Heart right ventricle (tissue), 16 donors: ENCODE measurements around the gene SLC25A21. TPM values are rescaled to one million over a fixed set of nuclear protein-coding genes. Genes with fewer than 3 reads are reported as not detected.

Source experiments
- ATAC-seq, 8 donors: fragments of 200-7000 bp; cut with Tn5 transposase; one replicate each; pipeline ENCODE4 v1.9.1; 2020; ENCODE audit warnings: mild to moderate bottlenecking in 8 of 8, moderate library complexity in 8 of 8, moderate number of reproducible peaks in 1 of 8
- DNase-seq, 2 donors: peaks; one replicate each; pipeline ENCODE4 v3.0.0-alpha.2; 2020
- H3K27ac ChIP-seq, 10 donors: fragments of 200-600 bp; sonication (generic) in 2 of 10; one replicate each; pipeline versions ENCODE4 v1.5.0 to v1.8.0; 2020 to 2022; ENCODE audit warnings: mild to moderate bottlenecking in 3 of 10
- H3K27me3 ChIP-seq, 7 donors: fragments of 200-600 bp; one replicate each; pipeline ENCODE4 v1.8.0; 2021 to 2022; ENCODE audit warnings: mild to moderate bottlenecking in 2 of 7
- H3K36me3 ChIP-seq, 9 donors: fragments of 200-600 bp; sonication (generic) in 1 of 9; one replicate each; pipeline versions ENCODE4 v1.5.0 to v1.8.0; 2020 to 2022; ENCODE audit warnings: mild to moderate bottlenecking in 2 of 9
- H3K4me1 ChIP-seq, 9 donors: fragments of 200-600 bp; sonication (generic) in 1 of 9; one replicate each; pipeline versions ENCODE4 v1.5.0 to v1.8.0; 2020 to 2022; ENCODE audit warnings: mild to moderate bottlenecking in 4 of 9
- H3K4me3 ChIP-seq, 10 donors: fragments of 200-600 bp; sonication (generic) in 2 of 10; one replicate each; pipeline versions ENCODE4 v1.5.0 to v1.8.0; 2020 to 2022; ENCODE audit warnings: mild to moderate bottlenecking in 7 of 10, moderate library complexity in 2 of 10
- H3K9me3 ChIP-seq, 11 donors: fragments of 200-600 bp in 10 of 11; sonication (generic) in 2 of 11; one replicate each; pipeline versions ENCODE4 v1.5.0 to v1.8.0; 2013 to 2022; ENCODE audit warnings: mild to moderate bottlenecking in 2 of 11, control low read depth in 1 of 11, moderate library complexity in 1 of 11
- WGBS, 2 donors: extraction: QIAGEN DNeasy Blood & Tissue Kit; methylation state at CpG; one replicate each; pipeline ENCODE4 v1.1.7; 2013; ENCODE audit warnings: inconsistent platforms in 1 of 2; 5-methylcytosine and 5-hydroxymethylcytosine counted together
- intact Hi-C, 10 donors: fragments of 100-400 bp; cut with DNase I; formaldehyde crosslinking; loops; one replicate each; pipeline versions ENCODE4 v1.11.1 to v1.14.2; 2022
- polyA plus RNA-seq, 2 donors: library from polyadenylated mRNA; stranded (reverse); fragments of 200-250 nt; gene quantifications; one replicate each; pipeline ENCODE4 v1.2.3, GENCODE V29; 2013
- total RNA-seq, 10 donors: library from RNA; stranded (reverse); fragmentation: NEBNext Ultra II Directional in 3 of 10; extraction: Animal tissue kit (Norgen Biotek cat#: 25700) in 3 of 10; gene quantifications; one replicate each; pipeline versions ENCODE4 v1.2.1 to v1.2.4, GENCODE V29; 2021 to 2023
- TF ChIP-seq, protein P1 (sequence below), 9 donors: fragments of 200-600 bp; sonication (generic) in 2 of 9; IDR thresholded peaks; one replicate each; pipeline versions ENCODE4 v1.5.0 to v1.8.0; 2021 to 2022; ENCODE audit warnings: antibody characterized with exemption in 9 of 9, mild to moderate bottlenecking in 5 of 9, moderate library complexity in 1 of 9
- donor health status: Arrhythmogenic right ventricular cardiomyopathy.
- donor health status: ischemic (EF 13 %, LVEDD 7.1; RV severe dilation, severe dysfunction).
- donor health status: healthy with polysubstance abuse.
- donor health status: DM: no; HTN: yes; CAD: no.
- donor health status: DM: no; HTN: no; CAD: no.
- donor health status: ischemic (EF 25% LVEDD 6.9; RV normal size, moderate dysfunction).
- donor health status: ischemic (EF 25% LVEDD 5.7; RV mildly dilated, moderate dysfunction).
- donor health status: healthy.
- donor health status: DM: yes; HTN: yes; CAD: no.
- donor health status: Ischemic cardiomyopathy.
- donor health status: ischemic (EF 35%, LVEDD 5.7; RV mildly dilated, moderate dysfunction).
- donor health status: nonischemic (EF 11% LVEDD 7.7; RV severe dilation, severe dysfunction).
- donor health status: DM: yes; HTN: yes; CAD: no.
- donor health status: PGD.
- donor health status: ischemic (EF 29% LVEDD 5.4; RV normal size, mild dysfunction).
- donor health status: nonischemic (EF 23%, LVEDD 6.1; RV moderate dilation, normal function).

The SLC25A21 gene
- total and polyA plus RNA-seq, 12 donors: 0.08 to 1.3 (median 0.34) TPM

DNA sequence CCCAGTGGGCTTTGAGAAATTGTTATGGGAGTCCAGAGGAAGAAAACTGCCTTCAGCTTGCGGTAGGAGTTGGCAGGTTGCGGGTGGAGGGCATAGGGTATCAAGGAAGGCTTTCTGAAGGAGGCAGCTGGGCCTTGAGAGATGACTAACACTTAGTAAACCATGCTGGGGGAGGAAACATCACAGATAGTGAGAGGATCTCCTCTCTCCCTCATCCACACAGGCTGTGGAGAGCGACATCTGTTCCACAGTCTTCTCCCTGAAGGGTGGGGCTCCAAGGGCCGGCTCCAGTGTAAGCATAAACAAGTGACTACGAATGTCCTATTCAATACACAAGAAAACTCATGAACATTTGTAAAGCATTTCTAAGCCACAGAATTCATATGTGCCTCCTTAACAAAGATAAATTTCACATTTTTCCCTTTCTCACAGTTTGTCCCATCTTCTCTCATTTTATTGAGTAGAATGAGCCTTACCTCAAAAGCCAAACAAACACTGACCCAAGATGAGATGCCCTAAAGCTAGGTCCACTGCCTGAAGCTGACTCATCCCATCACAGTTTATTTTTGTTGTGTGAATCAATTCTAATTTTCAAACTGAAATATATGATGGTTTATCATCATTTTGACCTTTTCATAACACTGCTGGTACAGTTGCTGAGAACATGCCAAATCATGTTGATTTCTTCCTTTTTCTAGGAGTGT, 227.9 kb downstream of the SLC25A21 start:
- no peaks in the 10 kb centered on the region for H3K9me3 ChIP-seq
- no peak overlapping the region for H3K4me3 ChIP-seq
- ATAC-seq: no peak
- WGBS, 2 donors: 70 to 71% methylated on average over 5 of the region's 5 CpGs
- TF ChIP-seq, protein P1, sequence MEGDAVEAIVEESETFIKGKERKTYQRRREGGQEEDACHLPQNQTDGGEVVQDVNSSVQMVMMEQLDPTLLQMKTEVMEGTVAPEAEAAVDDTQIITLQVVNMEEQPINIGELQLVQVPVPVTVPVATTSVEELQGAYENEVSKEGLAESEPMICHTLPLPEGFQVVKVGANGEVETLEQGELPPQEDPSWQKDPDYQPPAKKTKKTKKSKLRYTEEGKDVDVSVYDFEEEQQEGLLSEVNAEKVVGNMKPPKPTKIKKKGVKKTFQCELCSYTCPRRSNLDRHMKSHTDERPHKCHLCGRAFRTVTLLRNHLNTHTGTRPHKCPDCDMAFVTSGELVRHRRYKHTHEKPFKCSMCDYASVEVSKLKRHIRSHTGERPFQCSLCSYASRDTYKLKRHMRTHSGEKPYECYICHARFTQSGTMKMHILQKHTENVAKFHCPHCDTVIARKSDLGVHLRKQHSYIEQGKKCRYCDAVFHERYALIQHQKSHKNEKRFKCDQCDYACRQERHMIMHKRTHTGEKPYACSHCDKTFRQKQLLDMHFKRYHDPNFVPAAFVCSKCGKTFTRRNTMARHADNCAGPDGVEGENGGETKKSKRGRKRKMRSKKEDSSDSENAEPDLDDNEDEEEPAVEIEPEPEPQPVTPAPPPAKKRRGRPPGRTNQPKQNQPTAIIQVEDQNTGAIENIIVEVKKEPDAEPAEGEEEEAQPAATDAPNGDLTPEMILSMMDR (IDR thresholded peaks at IDR 0.05): no peak
- no peaks in the 10 kb centered on the region for H3K4me1 ChIP-seq
- DNase-seq: no peak
- no peaks in the 10 kb centered on the region for H3K36me3 ChIP-seq
- peaks cover 0 to 33% (median 11%) of the 10 kb centered on the region in 7 donors for H3K27me3 ChIP-seq
- intact Hi-C loops: loop anchor here in 7 of 10 donors (5.0 kb wide), 3 partner anchors 297 to 392 kb away; no protein-coding TSS in a partner anchor
- no peak overlapping the region for H3K27ac ChIP-seq

DNA sequence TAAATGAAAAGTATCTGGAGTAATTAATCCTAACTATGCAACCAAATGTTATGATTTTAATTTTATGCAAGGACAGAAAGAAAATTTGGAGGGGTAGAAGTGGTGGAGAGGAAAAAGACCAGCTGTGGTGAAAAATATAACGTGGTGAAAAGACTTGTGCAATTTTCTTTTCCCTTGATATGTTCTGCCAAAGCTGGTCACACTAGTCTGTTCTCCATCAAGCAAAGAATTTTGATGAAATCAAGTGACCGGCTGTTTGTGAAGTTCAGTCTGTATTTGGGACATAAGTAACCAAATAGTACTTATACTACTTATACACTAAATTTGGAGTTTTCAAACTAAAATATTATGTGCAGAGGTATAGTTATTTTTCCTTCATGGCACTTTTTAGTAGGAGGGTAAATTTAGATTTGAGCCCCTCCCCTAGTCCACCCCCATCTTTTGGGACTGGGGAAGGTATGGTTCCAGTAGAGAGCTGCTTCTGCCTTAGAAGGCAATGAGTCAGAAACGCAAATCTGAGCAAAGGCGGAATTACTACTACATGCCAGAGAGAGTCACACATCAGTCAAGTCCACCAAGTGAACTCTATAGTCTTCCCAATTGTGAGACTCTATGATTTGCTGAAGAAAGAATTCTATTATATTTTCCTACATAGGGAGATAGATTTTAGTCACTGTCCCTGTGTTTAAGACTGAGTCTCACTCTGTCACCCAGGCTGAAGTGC, 229.7 kb downstream of the SLC25A21 start:
- DNase-seq (no peak), ATAC-seq (no peak)
- Histone ChIP-seq H3K27me3 (peaks cover 0 to 43% (median 14%) of the 10 kb centered on the region in 7 donors), H3K36me3 (no peaks in the 10 kb centered on the region), H3K9me3 (no peaks in the 10 kb centered on the region), H3K4me1 (no peaks in the 10 kb centered on the region), H3K4me3 (no peak overlapping the region), H3K27ac (no peak overlapping the region)
- TF ChIP-seq, protein P1 (IDR thresholded peaks at IDR 0.05): peak in 2 of 9 donors; percentile 4 to 40
- intact Hi-C loops: loop anchor here in 8 of 10 donors (2.0 to 5.0 kb wide), 5 partner anchors 294 to 390 kb away; no protein-coding TSS in a partner anchor
- WGBS, 2 donors: 78 to 79% methylated on average over 4 of the region's 4 CpGs

DNA sequence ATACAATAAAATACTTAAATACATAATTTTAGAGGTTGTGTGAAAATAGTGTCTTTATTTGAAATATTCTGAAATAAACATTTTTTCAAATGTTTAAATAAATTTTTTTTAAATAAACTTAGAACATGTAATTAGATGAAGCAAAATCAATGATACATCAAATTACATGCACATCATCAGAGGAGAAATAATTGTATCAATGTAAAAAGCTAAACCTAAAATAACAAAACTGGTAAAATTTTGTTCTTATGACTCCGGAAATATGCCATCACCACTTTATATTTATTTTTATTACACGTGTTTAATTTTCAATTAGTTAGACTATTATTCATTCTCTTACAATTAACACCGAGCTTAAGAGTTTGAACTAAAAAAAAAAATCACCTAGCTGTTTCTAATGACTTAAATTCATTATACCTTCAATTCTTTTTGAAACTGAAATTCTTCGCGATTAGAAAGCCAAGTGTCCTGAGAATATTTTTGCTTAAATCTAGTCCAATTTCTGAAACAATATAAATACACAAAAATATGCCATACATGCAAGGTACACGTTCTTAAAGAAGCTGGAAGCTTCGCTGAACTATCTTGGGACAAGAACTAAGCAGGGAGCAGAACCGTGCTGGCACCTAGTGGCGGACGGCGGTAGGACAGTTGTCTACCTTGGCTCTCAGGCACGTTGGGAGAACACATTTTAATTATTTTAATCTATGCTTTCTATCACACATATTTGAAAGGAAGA, 230.5 kb downstream of the SLC25A21 start:
- TF ChIP-seq, protein P1 (IDR thresholded peaks at IDR 0.05): peak; percentile 76 to 97 (median 91)
- Histone ChIP-seq H3K36me3 (no peaks in the 10 kb centered on the region), H3K27ac (no peak overlapping the region), H3K4me1 (no peaks in the 10 kb centered on the region), H3K27me3 (peaks cover 0 to 43% (median 14%) of the 10 kb centered on the region in 7 donors), H3K9me3 (no peaks in the 10 kb centered on the region), H3K4me3 (no peak overlapping the region)
- 10 to 11% methylated on average over 12 of the region's 12 CpGs for WGBS, 2 donors
- peak in 4 of 8 donors; percentile 54 to 85 (median 67) for ATAC-seq
- intact Hi-C loops: loop anchor here in 8 of 10 donors (2.0 to 5.0 kb wide), 5 partner anchors 293 to 390 kb away; no protein-coding TSS in a partner anchor
- DNase-seq: peak; percentile 48 to 74

DNA sequence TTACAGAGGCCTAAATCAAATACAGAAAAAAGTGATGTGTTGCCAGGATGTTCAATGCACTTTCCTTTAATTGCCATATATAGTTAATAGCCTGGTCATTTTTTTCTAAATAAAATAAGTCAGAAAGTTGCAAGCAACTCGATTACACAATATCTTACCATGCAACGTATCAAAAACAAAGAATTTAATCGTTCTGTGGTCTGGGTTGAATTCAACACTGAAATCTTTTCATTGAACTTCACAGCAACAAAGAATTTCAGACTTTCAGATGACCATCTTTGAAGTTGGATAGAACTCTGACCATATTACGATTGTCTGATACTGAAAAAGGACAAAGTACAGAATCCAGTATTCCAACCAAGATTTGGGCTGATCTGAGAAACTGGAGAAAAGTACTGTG, 231.9 kb downstream of the SLC25A21 start:
- no peak overlapping the region for H3K27ac ChIP-seq
- no peaks in the 10 kb centered on the region for H3K9me3 ChIP-seq
- no peaks in the 10 kb centered on the region for H3K4me1 ChIP-seq
- ATAC-seq: no peak
- TF ChIP-seq, protein P1 (IDR thresholded peaks at IDR 0.05): no peak
- DNase-seq: no peak
- H3K27me3 ChIP-seq: peaks cover 0 to 39% (median 14%) of the 10 kb centered on the region in 7 donors
- 75 to 81% methylated on average over 4 of the region's 4 CpGs for WGBS, 2 donors
- H3K36me3 ChIP-seq: no peaks in the 10 kb centered on the region
- H3K4me3 ChIP-seq: no peak overlapping the region
- intact Hi-C loops: loop anchor here in 7 of 10 donors (5.0 kb wide), 3 partner anchors 293 to 388 kb away; no protein-coding TSS in a partner anchor
